Measurements from ENCODE around the gene HELZ2. TPM values are rescaled to one million over a fixed set of nuclear protein-coding genes. Genes with fewer than 3 reads are reported as not detected.

Gene HELZ2
- total and polyA plus RNA-seq, 2 donors (not counting 1 experiment from before 2014, with no cell fraction given): 36.3 to 52.6 TPM

DNA sequence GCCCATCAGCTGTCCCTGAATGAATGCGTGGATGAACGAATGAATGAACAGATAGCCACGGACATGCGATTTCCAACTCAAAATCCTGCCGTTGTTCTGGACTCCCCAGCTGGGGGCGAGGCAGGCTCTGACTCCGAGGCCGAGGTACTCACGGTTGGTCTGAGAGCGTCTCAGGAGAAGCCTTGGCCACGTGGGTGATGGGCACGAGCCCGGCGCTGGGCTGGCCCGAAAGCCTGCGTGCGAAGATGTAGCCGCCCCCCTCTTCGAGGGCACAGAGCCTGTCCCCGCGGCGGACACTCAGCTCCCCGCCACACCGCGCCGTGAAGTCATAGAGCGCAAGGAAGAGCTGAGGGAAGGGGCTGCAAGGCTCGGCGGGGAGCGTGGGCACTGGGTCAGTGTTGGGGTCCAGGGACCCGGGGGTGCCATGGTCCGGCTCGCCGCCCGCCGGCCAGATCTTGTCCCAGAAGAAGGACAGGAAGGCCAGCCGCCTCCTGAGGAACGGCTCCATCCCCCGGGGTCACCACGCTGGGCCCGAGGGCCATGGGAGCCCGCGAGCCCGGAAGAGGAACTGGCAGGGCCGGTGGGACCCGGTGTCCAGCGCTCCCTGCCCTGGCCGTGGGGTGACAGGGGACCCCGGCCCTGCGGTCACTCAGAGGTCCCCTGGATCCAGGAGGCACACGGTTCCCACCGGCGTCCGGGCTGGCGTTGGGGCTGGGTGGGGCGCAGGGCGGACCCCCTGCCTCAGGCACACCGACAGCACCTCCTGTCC is 26.9 kb downstream of the HELZ2 start:
- no peak for ATAC-seq (ENCODE audit: low read depth)
- no peak overlapping the region for H3K9ac ChIP-seq (ENCODE audit: low read length)
- TF ChIP-seq EZH2 (IDR thresholded peaks at IDR 0.05; ENCODE audit: borderline replicate concordance, insufficient read depth, low read depth, low read length, poor library complexity, severe bottlenecking): no peak
- no peak for TF ChIP-seq CTCF (IDR thresholded peaks at IDR 0.05)
- Mint-ChIP-seq H3K9me3 (ENCODE audit: insufficient read depth) (no peaks in the 10 kb centered on the region), H3K27me3 (no peaks in the 10 kb centered on the region), H3K4me3 (no peak overlapping the region), H3K4me1 (peaks cover 64% of the 10 kb centered on the region), H3K27ac (peak overlapping the region; percentile 46)
- POLR2A ChIA-PET: interaction anchor here (0.6 kb wide), 1 partner anchor 137 kb away, joined by 3 read pairs; no protein-coding TSS in a partner anchor
- H3K4me2 ChIP-seq (replicated peaks; ENCODE audit: low read depth, low read length, poor library complexity, severe bottlenecking): no peak overlapping the region
- H3K9me3 ChIP-seq (ENCODE audit: control extremely low read depth in 1 of 3, control insufficient read depth in 2 of 3, insufficient read depth in 1 of 3, low read length in 2 of 3): no peaks in the 10 kb centered on the region
- H3K4me1 ChIP-seq (ENCODE audit: control insufficient read depth in 2 of 2, insufficient read depth in 2 of 2, low read length in 2 of 2): peaks cover 41 to 72% of the 10 kb centered on the region in 2 donors
- CTCF ChIA-PET: interaction anchor here (1.0 to 1.9 kb wide), 4 partner anchors 8 to 78 kb away, joined by 3 to 8 read pairs (median 3); partner anchors contain the start of gene PTK6
- no peaks in the 10 kb centered on the region for H4K20me1 ChIP-seq (ENCODE audit: control insufficient read depth, insufficient read depth, low read length, poor library complexity, severe bottlenecking)
- H3K27me3 ChIP-seq (replicated peaks in 1 of 4; ENCODE audit: control extremely low read depth in 1 of 4, control insufficient read depth in 3 of 4, insufficient read depth in 4 of 4, low read length in 3 of 4): peaks cover 0 to 8% (median 1%) of the 10 kb centered on the region in 4 experiments
- no peak overlapping the region for H3K27ac ChIP-seq (ENCODE audit: low read length in 2 of 2)
- H3K79me2 ChIP-seq (ENCODE audit: control insufficient read depth, insufficient read depth, low read length): no peaks in the 10 kb centered on the region
- no peak for DNase-seq
- H2AFZ ChIP-seq (ENCODE audit: insufficient read depth, low read depth, low read length, poor library complexity, severe bottlenecking): no peak overlapping the region
- WGBS (ENCODE audit: insufficient coverage): 64% methylated on average over 58 of the region's 58 CpGs
- no peaks in the 10 kb centered on the region for H3K36me3 ChIP-seq (replicated peaks in 1 of 2; ENCODE audit: control extremely low read depth in 1 of 2, control insufficient read depth in 1 of 2, extremely low read depth in 1 of 2, insufficient read depth in 2 of 2, low read length in 1 of 2)
- no peak overlapping the region for H3K4me3 ChIP-seq (ENCODE audit: control extremely low read depth in 1 of 5, extremely low read depth in 1 of 5, insufficient read depth in 1 of 5, low read depth in 2 of 5, low read length in 4 of 5)
- intact Hi-C loops (cut with micrococcal nuclease): no loop called here
